HG03460 (cell line): ENCODE results near the gene PHACTR1.

Experiments used
- ATAC-seq: cut with Tn5 transposase; IDR thresholded peaks from one replicate; pipeline ENCODE4 v1.9.1; 2021; ENCODE audit not compliant: unreplicated experiment

Gene PHACTR1

GRCh38 chr6:12844284-12845223 lies 128.0 kb downstream of the PHACTR1 start:
- ATAC-seq, result no peak

DNA sequence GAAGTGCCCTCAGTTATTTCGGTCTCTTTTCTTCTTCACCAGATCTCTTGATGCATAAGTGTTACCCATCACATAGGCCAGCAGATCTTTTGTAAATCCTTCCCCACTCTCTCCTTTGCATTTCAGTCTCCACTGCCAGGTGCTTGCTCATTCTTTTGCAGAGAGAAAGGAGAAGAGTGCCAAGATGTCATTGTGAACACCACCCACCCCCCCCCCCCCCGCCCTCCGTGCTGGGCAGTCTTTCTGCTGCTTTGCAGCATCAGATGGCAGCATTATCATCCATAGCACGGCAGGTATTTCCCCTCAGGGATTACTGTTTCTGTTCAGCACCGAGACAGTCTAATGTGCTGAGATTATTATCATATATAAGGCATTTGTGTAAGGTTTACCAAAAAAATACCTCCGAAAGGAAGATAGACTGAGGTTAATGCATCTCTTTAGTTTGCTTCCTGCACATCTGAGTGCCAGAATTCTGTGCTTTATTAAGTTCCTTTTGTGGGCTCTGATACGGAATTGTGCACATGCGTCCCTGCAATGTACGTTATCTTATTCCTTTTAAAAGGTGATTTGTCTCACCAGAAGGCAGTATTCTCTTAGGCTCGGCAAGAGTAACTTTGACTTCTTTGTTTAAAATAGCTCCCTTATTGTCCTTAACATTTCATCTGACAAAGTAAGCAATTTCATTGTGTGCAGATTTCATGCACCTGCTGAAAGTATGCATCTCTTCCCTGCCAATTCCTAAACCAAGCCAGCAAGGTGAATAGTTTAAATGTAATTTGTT lies 128.8 kb downstream of the PHACTR1 start:
- no peak for ATAC-seq

- no peak for ATAC-seq
These were observed 132.6 kb downstream of the PHACTR1 start for GRCh38 chr6:12848964-12849808.

- no peak for ATAC-seq
These were observed 133.2 kb downstream of the PHACTR1 start for GRCh38 chr6:12849809-12850198.

DNA sequence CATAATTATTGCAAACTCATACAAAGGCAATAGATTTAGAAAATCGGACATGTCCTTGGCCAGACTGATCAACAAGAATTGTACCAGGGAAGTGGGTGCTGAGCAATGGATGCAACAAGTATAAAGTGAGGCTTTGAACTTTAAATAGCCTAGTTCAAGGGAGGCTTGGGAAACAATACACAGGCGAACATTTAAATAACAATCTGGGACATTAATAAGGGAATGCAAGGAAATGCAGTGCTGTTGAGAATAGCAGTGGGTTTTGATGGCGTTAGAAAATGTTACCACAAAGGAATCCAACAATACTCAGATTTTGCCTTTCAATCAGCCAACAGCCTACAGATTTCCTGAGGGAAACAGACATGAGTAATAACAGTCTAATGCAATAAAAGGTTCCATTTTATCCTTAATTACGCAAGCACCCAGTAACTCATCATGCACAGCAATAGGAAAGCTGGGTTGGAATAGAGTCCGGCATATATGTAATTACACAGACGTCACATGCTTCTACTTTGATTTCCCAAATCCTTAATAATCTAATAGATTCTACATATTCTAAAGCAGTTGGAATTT lies 134.6 kb downstream of the PHACTR1 start:
- ATAC-seq, result no peak

DNA sequence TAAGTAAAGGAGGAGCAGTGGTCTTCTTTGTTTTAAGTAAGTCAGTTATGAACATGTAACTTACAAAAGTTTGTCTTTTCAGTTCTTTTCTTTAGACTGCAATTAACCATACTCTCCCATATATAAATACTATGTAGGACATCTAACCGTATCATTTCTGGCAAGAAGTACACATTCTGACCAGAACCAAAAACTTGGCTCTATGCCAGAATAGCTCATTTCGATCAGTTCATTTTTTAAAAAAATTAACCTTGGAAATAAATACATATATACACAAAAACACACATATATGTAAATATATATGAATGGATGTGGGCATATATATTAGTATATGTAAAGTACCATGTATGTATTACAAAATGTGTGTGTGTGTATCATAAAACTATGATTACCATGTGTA lies 145.0 kb downstream of the PHACTR1 start:
- ATAC-seq, result no peak

DNA sequence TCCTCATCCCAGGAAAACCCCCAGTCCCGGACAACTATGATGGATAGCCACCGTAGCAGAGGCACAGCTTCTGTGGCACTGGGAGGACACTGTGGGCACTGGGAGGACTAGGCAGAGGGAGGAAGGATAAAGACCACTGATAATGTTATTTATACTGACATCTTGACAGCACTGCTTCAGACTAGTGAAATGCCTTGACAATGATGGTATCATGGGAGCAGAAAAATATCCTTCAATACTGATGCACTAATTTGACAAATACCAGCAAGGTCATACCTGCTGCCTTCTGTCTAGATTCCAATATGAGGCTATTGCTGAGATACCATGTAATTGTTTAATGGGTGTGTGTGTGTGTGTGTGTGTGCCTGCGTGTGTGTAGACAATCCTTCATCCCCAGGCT lies 148.6 kb downstream of the PHACTR1 start:
- ATAC-seq, result no peak

GRCh38 chr6:12865671-12866181 lies 149.2 kb downstream of the PHACTR1 start:
- ATAC-seq, result no peak

DNA sequence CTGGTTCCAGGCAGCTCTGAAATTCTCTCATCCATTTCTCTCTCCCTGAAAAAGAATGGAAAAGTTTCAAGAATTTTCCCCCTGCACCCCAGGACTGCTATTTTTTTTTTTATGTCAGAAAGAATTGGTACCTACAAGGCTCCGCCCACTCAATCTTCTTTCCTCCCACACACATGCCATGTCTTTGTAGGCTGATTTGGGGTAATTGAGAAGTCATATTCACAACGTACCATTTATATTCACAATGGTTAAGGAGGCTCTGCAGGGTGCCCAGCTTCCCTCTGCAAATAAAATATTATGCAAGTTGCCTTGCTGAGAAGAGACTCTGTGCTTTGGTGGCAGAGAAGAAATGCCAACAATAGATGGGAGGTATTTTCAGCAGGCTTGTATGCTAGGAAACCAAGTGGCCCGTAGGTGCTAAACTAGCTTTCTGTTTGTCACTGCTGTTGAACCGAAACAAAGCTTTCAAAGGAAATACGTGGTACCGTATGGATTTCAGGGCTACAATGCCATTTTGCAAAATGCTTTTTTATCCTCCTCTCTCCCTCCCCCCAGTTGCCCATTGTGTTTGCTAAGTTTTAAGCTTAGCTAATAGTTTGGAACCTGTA lies 150.0 kb downstream of the PHACTR1 start:
- ATAC-seq, result no peak

- no peak for ATAC-seq
These were observed 153.4 kb downstream of the PHACTR1 start for GRCh38 chr6:12869816-12870432.

DNA sequence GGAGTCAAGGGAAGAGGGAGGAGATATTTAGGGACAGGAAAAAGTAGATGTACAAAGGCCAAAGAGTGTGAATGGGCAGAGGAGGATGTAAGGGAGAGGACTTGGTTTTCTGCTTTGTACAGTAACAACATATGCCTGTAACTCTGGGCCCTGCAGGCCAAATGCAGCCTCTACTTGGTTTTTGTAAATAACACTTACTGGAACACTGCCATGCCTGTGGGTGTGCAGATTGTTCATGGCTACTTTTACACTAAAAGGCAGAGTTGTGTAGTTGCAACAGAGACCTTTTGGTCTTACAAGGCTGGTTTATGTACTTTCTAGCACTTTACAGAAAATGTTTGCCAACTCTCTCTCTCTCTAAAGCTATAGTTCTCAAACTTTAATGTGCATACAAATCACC lies 157.1 kb downstream of the PHACTR1 start:
- ATAC-seq, result no peak

DNA sequence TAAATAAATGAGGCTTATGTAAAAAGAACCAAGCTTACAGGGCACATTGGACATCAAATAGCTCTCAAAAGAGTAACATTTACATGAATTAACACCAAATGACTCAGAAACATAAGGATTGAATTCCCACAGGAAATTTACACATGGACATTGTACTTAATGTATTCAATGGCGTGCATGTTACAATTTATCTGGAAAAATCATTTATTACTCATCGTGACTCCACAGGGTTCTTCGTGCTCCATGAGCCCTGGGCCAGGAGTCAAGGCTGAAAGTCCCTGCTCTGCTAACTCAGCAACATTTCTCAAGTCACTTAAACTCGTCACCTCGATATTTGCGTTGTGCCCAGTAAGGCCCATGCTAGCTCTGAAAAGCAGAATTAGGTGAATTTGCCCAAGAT lies 158.5 kb downstream of the PHACTR1 start:
- ATAC-seq, result no peak

DNA sequence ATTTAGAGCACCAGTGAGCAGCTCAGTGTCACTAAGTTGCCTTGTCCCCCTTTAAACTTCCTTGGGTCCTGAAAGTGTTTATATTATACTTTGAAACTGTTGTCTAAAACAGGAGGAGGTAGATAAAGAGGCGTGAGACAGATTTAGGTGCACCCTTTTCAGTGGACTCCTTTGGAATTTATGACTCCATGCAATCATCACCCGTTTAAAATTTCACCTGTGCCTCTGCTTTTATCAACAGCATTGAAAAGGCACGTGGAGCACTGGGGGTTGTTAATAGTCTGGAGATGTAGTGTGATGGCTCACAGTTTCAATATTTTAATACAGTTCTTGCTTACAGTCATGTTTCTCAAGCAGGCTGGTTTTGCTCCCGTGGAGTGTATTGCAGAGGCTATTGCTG lies 162.2 kb downstream of the PHACTR1 start:
- no peak for ATAC-seq

- no peak for ATAC-seq
These were observed 166.3 kb downstream of the PHACTR1 start for GRCh38 chr6:12882761-12883290.

DNA sequence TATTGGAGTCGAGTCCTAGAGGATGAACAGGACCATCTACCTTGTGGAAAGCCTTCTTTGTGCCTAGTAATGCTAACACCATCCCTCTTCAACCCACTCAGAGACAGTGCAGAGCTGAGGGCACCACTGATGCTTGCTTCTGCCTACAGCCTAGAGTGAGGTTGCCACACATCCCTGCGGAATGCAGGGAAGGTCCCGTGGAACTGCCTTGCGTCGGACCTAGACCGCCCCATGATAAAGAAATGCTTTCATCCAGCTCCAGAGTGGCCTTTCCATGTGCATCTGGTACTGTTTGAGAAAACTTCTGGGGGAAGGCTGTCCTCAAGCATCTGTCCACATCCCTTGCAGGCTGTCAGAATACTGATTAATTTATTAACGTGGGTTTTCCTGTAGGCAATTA lies 168.4 kb downstream of the PHACTR1 start:
- no peak for ATAC-seq

DNA sequence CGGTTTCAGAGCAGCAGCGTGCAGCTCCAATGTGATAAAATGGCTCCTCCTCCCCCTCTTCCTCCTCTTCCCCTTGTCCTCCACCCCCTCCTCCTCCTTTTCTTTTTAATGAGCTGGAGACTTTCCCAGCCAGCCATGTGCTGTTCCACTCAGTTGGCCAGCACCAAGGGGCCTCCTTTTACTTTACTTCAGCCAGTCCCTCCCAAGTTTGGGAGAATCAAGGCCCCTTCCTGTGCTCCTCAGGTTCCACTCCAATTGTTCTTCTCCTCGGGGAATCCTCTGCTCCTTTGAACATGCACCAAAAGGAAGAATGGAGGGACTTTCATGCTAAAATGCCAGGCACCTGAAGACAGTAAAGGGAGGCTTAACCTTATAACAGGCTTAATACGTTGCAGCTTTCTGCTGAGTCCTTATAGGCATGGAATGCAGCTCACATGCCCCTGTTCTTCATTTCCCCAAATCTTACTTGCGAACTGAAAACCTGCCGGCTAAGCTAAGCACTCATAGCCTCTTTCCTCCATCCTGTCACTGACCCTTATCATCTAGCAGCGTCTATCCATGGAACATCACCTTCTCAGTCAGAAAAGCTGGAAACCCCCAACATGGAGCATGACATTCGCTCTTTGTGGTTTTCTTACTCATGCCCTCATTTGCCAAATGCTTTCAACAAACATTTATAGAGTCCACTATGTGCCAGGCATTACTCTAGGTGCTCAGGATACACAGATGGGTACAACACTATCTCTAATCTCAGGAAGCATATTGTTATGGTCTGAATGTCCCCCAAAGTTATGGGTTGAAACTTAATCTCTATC lies 170.6 kb downstream of the PHACTR1 start:
- no peak for ATAC-seq

GRCh38 chr6:12890171-12890790 lies 173.7 kb downstream of the PHACTR1 start:
- ATAC-seq, result no peak

DNA sequence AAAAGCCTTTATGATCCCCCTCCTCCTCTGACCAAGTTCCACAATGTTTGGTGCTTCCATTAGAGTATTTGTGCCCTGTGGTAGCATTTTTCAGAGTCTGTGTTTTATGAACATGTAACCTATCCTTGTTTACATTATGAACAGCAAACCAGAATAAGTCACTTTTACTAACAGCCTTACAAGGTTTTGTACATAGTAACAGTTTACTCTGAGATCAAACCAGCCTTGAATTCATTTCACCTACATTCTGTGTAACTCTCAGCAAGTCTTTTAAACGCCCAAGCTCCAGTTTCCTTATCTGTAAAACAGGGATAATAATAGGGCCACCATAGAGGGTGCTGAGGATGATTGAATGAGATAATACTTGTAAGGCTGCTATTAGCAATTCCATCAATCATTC lies 175.0 kb downstream of the PHACTR1 start:
- ATAC-seq, result no peak
